GM19043 (cell line): Measurements from ENCODE around the gene P3H2.

Experiments
- ATAC-seq: cut with Tn5 transposase; IDR thresholded peaks from one replicate; pipeline ENCODE4 v1.9.1; 2021; ENCODE audit warnings: low read depth; ENCODE audit not compliant: unreplicated experiment

Gene P3H2

DNA sequence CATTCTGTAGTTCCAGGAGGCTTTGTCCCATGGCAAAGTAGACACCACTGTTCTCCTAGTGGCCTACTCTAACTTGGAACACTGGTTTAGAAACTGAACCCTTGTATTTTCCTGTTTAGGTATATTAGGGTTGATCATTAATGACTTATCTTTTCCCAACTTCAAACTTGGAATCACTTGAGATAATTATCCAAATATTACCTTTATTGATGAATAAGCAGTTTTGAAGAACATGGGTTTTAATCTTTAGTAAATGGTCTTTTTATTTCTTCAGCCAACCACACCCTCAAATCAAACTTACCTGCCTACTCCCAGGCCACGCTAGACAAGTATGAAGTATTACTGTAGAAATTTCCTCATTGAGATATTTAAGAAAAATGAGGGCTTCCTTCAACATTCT lies 6.5 kb upstream of the P3H2 start:
- no peak for ATAC-seq

DNA sequence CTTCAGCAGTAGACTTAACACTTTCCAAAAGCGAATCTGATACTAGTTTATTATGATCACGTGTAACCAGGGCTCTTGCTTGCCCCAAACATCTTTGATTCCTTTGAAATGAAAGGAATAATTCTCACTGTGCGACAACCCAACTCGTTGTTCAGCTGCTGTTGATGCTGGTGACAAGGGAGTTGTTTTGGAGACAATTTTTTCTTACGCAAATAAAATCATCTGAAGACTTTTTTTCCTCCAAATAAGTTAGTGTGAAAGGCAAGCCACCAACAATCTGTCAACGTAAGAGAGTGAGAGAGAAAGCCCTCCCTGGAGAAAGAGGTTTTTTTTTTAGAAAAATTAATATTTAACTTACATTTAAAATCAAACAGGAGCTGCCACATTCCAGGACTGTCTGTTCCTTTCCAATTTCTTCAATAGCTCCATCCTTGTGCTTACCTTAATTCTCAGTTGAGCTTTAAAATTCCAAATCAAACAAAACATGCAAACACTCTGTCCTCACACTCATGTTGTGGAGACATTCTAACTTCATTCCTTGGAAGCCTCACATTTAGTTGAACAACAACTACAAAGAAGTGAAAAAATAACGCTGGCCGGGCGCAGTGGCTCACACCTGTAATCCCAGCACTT lies 4.9 kb upstream of the P3H2 start:
- no peak for ATAC-seq

DNA sequence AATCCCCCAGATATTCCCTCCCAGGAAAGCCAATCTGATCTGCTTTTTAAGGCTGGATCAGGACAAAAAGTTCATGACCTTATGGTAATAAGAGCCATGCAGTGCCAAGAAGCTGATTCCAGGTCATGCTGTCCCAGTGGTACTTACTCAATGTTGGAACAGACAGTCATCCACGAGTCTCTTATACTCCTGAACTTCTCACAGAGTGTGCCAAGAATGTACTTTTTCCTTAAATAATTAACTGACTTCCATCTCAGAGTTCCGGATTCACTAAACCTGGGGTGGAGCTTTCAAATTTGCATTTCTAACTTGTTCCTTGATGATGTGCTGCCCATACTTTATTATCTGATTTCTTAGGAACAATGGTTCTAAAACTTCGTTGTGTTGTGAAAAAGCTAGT lies 3.4 kb upstream of the P3H2 start:
- no peak for ATAC-seq

DNA sequence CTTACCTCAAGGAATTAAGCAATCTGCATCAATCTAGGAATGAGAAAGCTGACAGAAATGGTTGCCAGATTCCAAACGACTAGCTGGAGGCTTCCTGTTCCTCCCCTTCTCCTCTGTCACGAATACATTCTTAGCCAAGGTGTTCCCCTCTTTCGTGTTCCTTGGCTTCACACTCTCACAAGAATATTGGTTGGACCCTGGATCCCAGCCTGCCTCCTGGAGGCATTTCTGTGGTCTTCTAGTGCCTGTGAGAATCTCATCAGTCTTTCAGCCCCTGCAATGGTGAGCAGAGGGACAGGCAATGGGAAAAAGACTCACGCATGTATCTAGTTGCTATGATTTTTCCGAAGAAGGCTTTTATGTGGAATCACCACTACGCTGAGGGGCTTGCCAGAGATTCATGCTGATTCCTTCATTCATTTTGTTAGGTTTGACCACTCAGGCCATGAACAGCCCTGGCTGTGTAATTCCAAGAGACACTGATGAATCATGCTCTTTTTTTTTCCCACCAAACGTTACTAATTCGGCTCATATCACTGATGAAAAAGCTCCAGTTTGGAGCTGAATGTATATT lies 1.6 kb upstream of the P3H2 start:
- ATAC-seq = no peak

DNA sequence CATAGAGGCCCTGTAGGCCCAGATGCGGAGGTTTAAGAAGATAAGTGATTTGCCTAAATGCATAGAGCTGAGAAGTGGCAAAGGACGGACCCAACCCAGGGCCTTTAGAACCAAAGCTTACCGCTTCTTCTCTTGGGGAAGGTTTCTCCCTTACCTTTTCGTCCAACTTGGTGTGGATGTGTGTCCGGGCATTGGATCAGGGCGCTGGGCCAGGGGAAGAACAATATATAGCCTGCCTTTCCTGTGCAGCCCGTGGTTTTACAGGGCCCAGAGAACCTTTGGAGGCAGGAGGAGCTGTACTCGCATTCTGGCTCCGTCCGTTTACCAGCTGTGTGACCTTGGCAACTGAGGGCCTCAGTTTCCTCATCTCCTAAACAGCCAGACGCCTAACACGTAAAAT lies 686 bp upstream of the P3H2 start:
- no peak for ATAC-seq

DNA sequence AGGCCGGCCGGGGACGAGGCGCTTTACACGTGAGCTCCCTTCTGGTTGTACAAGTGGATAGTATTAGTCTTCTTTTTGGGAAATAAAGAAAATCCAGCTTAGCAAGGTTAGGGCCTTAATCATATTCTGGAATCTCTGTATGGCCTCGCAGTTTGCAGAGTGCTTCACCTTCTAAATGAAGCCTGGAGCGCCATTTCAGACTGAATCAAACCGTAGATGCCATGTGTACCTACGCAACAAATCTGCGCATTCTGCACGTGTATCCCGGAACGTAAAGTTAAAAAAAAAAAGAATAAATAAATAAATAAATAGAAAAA lies 322 bp upstream of the P3H2 start:
- no peak for ATAC-seq

DNA sequence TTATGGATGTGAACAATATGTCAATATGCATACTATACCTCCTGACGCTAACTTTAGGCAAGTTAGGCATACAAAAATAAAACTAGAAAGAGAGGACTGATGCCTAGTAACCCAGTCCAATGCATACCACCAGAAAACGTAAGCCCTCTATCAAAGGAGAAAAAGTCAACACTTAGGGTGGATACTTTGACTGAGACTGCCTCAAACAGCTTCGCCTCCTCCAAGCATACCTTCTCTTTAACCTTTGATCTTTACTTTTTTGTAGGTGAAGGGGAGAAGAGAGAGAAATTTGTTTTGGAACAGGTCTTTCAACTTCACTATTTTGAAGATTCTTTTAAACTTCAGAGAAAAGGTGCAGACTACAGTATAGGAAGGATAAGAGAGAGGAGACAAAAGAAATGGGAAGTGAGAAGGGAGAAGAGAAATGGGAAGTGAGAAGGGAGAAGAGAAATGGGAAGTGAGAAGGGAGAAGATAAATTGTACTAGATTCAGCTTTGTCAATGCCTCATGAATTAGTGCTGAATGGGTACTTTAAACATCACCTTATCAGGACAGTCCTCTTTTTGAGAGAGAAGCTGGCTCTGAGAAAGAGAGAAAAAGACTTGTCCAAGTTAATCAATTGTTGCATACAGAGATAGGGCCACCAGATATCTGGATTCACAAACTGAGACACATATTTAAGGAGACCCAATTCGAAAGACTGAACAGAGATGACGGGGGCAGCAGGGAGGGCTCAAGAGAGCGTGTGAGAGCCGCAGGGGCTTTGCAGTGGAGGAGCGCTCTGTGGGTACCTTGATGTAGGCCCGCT lies 1.0 kb downstream of the P3H2 start:
- peak; percentile 31 for ATAC-seq

DNA sequence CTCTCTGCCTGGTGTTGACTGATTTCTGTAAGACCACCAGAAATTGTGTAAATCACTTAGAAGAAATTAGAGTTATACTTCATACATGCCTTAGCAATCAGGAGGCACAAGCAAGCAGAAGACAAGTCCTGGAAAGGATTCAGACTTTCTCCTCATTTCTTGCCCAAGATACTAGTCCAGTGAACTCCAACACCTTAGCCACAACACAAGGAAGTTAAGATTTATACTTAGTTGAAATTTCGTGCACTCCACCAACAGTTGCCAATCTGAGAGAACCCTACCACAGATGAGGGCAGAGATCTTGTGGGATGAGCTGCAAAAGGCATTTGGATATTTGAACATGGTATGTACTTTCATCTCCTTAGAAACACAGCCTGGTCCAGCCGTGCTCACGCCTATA lies 2.3 kb downstream of the P3H2 start:
- ATAC-seq = no peak

DNA sequence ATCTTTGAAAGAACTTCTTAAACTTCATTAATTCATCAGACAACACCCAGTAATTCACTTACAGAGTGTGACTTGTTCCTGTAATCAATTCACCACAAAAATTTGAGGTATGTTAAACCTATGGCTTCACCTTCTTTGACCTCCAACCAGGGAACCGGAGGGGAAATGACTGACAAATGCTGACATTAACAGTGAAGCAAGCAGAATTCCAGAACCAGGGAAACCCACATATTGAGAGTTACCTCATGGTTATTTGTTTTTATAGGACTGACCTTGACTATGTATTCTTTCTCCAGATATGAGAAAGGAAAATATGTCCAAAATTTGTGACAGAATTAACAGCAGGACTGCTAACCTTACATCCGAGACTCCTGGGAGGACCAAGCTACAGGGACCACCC lies 2.7 kb downstream of the P3H2 start:
- ATAC-seq = no peak

DNA sequence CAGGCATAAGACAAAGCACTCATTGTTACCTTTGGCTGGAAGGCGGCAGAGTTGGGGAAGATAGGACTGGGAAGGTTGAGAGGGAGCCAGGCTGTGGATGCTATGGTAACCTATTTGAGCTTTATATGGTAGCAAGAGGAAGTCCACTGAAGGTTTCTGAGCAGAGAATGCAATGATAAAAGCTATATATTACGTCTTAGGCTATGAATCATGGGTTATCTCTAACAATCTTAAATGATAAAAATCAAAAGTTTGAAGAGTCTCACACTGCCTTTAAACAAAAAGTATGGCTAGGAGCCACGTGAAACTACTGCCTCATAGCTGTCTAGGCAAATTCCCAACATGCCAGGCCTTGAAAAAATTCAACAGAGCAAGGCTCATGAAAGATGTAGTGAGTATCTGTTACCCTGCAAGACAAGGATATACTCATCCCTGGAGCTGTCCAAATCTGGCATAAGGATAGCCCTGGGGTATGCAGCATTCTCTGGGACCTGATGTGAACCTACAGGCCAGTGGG lies 4.1 kb downstream of the P3H2 start:
- no peak for ATAC-seq

DNA sequence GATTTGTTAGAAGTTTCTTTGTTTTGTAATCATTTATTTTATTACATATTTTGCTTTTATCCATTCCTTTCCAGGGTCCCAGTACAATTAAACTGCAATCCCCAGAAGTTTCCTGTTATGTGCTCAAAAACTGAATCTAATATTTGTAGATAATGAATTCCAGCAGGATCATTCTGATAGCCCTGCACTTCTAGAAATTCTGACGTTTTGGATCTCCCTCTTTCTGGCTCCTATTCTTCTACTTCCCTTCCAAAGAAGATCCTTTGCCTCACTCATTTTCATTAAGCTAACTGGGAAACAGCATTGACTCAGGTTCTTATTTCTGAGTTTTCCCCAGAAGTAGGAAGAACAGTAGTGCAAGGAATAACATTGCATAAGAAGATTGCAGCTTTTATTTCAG lies 9.9 kb downstream of the P3H2 start:
- ATAC-seq = no peak

DNA sequence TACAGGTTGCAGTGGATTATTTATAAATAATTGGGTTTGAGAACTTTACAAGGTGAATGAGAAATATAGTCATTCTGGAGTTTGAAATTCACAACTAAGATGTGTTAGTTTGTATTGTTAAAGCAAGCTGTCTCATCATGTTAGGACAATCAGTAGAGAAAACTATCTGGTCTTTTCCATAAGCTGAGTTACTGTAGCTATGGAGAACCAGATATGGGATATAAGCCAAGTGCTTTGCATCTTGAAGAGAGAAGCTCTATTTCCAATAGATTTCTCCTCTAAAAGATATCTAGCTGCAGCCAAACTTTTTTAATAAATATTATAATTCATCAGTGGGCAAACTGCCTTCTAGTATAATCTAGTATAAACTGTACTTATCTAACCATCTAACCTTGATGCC lies 11.3 kb downstream of the P3H2 start:
- no peak for ATAC-seq

DNA sequence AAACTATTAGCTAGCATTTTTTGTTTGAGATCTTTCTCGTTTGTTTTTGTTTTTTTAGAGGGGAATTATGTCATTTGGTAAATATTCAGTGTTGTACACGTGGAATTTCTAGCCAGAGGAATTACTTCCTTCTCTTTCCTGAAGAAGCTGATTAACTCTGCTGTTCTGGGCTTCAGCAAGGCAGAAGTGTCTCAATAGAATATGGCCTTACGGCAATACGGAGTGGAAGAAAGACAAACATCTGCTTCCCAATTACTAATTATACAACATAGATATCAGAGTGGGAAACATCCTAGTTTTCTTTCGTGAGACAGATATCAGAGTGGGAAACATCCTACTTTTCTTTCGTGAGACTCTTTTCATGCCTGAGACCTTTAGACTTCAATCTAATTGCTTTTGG lies 11.9 kb downstream of the P3H2 start:
- no peak for ATAC-seq

DNA sequence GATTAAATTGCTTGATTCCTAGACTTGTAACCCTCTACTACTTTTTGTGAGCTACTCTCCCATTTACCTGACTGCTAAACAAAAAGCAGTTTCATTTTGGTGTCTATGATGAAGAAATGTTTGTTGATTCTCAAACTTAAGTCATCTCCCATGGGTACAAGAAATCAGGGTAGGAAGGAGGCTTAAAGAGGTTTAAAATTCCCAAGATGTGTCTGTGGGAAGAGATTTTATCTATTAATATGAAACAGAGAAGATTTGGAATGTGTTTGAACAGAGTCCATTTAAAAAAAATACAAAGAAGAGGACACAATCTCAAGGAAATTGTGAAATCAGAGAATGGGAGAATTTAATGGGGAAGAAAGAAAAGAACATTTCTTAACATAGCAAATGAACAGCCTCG lies 14.8 kb downstream of the P3H2 start:
- no peak for ATAC-seq

DNA sequence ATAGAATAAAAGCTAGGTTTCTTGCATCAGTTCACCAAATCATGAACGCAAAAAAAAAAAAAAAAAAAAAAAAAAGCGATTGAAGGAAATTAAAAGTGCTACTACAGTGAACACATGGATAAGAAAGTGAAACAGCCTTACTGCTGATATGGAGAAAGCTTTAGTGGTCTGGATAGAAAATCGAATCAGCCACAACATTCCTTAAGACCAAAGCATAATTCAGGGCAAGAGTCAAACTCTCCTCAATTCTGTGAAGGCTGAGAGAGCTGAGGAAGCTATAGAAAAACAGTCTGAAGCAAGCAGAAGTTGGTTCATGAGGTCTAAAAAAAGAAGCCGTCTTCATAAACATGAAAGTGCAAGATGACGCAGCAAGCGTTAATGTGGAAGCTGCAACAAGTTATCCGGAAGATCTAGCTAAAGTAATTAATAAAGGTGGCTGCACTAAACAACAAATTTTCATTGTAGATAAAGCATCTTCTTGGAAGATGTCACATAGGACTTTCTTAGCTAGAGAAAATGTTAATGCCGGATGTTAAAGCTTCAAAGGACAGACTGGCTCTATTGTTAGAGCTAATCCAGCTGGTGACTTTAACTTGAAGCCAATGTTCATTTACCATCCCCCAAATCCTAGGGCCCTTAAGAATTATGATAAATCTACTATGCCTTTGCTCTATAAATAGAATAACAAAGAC lies 19.2 kb downstream of the P3H2 start:
- ATAC-seq = peak; percentile 55

DNA sequence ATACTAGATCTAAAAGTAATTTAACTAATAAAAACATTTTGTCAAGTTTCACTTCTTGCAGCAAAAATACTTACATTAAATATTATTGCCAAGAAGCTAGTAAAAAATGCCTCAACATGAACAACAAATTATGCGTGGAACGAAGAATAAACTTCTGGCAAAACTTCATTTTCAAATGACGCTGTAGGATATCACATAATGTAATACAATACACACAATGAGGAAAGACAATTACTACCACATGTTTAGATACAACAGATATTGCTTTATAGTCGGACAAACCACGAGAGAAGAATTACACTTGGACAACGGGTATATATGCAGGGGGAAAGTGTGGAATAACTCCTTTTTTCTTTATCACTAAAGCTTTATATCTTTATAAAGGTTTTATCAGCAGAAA lies 21.6 kb downstream of the P3H2 start:
- no peak for ATAC-seq

DNA sequence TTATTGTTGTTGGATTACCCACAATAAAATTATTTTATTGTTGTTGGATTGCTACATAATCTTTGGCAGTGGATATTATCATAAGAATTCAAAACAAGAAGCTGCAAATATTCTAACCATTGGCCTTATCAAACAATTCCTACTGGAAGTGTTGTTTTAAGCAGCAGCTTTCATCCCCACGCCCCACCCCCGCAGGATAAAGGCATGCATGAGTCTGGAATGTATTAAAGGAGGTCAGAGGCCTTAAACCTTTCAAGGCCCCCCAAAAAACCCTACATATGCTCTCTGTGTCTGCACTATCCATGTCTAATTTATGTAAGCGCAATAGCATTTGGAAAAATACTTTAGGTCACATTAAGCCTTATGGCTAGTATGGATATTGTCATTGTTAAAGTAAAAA lies 23.1 kb downstream of the P3H2 start:
- no peak for ATAC-seq

DNA sequence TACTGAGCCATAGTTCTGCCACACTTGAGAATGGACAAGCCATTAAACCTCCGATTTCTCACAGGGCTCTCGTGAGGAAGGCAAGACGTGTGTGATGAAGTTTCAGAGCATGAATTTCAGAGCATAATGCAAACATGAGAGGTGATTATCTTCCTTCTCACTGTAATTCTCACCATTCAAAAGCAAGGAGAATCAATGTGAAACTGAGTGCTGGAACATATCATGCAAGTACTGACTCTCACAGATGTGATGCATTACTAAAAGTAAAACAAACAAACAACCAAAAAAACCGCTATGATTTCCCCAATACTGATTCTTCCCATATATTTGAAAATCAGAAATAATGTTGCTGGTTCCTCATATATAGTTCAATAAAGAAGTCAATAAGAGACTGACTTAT lies 23.7 kb downstream of the P3H2 start:
- ATAC-seq = no peak

DNA sequence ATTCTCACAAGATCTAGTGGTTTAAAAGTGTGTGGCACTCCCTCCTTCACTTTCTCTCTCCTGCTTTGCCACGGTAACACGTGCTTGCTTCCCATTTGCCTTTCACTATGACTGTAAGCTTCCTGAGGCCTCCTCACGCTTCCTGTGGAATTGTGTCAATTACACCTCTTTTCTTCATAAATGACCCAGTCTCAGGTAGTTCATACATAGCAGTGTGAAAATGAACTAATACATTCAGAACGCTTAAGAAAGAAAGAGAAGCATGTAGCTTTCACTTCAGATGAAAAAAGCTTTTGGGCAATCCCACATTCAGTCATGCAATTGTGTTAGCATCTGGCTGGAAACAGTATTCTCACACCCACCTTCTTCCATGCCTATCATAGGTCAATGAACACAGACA lies 24.4 kb downstream of the P3H2 start:
- ATAC-seq = no peak

DNA sequence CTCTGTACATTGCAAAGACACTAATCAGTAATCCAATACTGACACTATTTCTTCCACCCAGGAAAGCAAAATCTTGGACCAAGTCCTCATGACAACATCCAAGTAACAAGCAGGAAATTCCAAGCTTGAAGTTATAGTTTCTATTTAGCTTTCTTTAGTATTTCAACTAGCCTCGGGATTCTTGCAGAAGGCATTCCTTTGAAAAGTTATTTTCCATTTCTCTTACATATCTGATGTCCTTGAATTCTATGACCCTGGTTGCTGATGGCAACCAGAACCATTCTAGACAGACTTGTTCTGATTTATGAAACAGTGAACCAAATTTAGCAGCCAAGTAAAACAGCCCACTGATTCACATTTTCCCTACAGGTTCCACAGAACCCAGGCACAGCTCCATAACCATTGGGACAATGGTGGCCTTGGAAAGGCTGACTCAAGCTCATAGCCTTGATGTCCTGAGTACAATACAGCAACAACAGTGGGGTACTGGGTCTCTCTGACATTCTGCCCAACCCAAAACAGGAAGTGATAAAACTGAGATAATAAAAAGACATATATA lies 26.5 kb downstream of the P3H2 start:
- no peak for ATAC-seq

DNA sequence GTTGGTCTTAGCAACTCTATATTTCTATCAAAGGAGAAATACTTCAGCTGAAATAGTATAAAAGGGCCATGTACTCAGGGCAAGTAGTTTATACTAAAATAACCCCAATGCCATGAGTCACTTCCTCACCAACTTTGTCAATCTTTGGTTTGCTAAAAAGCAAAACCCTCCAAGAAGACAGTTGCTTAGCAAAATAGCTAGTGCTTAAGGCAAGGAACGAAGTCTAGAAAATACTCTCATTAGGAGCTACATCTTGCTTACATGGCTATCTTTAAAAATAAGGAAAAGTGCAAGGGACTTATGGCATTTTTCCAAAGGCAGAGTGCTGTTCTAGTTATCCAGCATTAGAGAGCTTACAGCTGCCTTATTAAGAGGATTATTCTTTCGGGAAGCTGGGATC lies 28.4 kb downstream of the P3H2 start:
- ATAC-seq = no peak
